Gastroesophageal sphincter (tissue), 3 donors: ENCODE results near the gene MZB1.

Experiments
- POLR2A ChIP-seq, 2 donors: fragments of 450-650 bp; IDR thresholded peaks; one replicate each; pipeline ENCODE4 v1.6.1; 2017; ENCODE audit warnings: antibody characterized with exemption in 2 of 2, mild to moderate bottlenecking in 2 of 2, moderate library complexity in 1 of 2
- POLR2AphosphoS5 ChIP-seq: sonication (generic); formaldehyde crosslinking; IDR thresholded peaks from one replicate; pipeline ENCODE4 v1.6.1; 2017; ENCODE audit warnings: antibody characterized with exemption
- TF ChIP-seq, protein P1 (sequence below), 4 experiments: fragments of 200-600 bp in 2 of 4; fragments of 450-650 bp in 2 of 4; sonication (generic) in 1 of 4; IDR thresholded peaks; one replicate each; pipeline ENCODE4 v1.5.1; 2017 to 2019; ENCODE audit warnings: antibody characterized with exemption in 4 of 4, mild to moderate bottlenecking in 2 of 4, moderate library complexity in 2 of 4

GRCh38 chr5:139419226-139420192, 29.8 kb upstream of the MZB1 start:
- TF ChIP-seq, protein P1, sequence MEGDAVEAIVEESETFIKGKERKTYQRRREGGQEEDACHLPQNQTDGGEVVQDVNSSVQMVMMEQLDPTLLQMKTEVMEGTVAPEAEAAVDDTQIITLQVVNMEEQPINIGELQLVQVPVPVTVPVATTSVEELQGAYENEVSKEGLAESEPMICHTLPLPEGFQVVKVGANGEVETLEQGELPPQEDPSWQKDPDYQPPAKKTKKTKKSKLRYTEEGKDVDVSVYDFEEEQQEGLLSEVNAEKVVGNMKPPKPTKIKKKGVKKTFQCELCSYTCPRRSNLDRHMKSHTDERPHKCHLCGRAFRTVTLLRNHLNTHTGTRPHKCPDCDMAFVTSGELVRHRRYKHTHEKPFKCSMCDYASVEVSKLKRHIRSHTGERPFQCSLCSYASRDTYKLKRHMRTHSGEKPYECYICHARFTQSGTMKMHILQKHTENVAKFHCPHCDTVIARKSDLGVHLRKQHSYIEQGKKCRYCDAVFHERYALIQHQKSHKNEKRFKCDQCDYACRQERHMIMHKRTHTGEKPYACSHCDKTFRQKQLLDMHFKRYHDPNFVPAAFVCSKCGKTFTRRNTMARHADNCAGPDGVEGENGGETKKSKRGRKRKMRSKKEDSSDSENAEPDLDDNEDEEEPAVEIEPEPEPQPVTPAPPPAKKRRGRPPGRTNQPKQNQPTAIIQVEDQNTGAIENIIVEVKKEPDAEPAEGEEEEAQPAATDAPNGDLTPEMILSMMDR (IDR thresholded peaks at IDR 0.05): no peak
- TF ChIP-seq POLR2AphosphoS5: no peak
- no peak for TF ChIP-seq POLR2A (IDR thresholded peaks at IDR 0.05)
